ENCODE results near the gene SEBOX.

DNA sequence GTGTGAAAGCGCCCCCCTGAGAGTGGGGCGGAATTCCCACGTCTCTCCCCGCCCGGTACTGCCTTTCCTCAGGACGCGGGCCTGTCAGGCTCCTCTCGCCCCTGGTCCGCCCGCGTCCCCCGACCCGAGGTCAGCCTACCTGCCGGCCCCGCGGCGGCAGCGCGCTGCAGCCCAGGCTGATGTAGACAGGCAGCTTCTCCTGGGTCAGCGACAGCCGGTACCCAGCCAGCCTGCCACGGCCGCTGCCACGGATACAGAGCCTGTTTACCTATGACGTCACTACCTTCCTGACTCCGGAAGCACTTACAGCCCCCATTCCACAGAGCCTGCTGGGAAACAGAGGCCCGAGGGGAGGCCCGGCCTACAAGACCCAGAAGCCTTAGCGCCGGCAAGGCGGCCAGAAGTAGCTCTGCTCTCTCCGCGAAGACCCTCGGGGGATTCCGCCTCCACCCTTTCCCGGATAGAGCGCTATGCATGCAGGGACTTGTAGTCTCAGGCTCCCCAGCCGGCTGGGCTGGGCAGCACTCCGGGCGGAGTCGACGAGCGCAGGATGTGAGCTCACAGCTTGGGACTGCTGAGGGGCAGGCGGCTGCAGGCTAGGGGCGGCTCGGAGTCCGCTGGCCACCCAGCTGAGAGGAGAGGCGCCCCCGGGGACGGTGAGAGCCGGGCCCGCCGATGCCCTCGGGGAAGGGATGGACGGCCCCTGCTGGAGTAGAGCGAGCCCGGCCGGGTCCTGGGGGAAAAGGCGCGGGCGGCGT lies 29.6 kb downstream of the SEBOX start, which contains the start of the genes IFT20 and TNFAIP1:
- TF ChIP-seq, protein P1, sequence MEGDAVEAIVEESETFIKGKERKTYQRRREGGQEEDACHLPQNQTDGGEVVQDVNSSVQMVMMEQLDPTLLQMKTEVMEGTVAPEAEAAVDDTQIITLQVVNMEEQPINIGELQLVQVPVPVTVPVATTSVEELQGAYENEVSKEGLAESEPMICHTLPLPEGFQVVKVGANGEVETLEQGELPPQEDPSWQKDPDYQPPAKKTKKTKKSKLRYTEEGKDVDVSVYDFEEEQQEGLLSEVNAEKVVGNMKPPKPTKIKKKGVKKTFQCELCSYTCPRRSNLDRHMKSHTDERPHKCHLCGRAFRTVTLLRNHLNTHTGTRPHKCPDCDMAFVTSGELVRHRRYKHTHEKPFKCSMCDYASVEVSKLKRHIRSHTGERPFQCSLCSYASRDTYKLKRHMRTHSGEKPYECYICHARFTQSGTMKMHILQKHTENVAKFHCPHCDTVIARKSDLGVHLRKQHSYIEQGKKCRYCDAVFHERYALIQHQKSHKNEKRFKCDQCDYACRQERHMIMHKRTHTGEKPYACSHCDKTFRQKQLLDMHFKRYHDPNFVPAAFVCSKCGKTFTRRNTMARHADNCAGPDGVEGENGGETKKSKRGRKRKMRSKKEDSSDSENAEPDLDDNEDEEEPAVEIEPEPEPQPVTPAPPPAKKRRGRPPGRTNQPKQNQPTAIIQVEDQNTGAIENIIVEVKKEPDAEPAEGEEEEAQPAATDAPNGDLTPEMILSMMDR (IDR thresholded peaks at IDR 0.05; ENCODE audit: low read depth, low read length, poor library complexity, severe bottlenecking), result no peak
- no peak for TF ChIP-seq EZH2phosphoT487 (IDR thresholded peaks at IDR 0.05; ENCODE audit: borderline replicate concordance, low read length)

Measured in DOHH2 (cell line).